CD4-positive, CD25-positive, alpha-beta regulatory T cell (primary cell): ENCODE measurements around the gene PFDN6. TPM values are rescaled to one million over a fixed set of nuclear protein-coding genes. Genes with fewer than 3 reads are reported as not detected.

Source experiments
- ATAC-seq, 2 donors: fragments of 150-1000 bp; cut with Tn5 transposase; one replicate each; pipeline ENCODE4 v1.10.0; 2021; ENCODE audit warnings: low read depth in 2 of 2, moderate number of reproducible peaks in 2 of 2, moderate library complexity in 1 of 2
- DNase-seq, 3 donors: peaks; one replicate each; pipeline versions ENCODE4 v3.0.0 to v3.0.0-alpha.2; 2012 to 2022; ENCODE audit warnings: mixed read lengths in 1 of 3
- H3K27ac ChIP-seq: one replicate; pipeline ENCODE4 v1.7.0; 2013; ENCODE audit warnings: mild to moderate bottlenecking, low read length; ENCODE audit not compliant: insufficient read depth, poor library complexity, severe bottlenecking
- H3K27me3 ChIP-seq: one replicate; pipeline ENCODE4 v1.7.0; 2013; ENCODE audit warnings: low read length; ENCODE audit not compliant: control insufficient read depth, insufficient read depth
- H3K36me3 ChIP-seq: one replicate; pipeline ENCODE4 v1.7.0; 2013; ENCODE audit warnings: mild to moderate bottlenecking, low read length, moderate library complexity; ENCODE audit not compliant: control insufficient read depth, insufficient read depth
- H3K4me1 ChIP-seq: 2 replicates; pipeline ENCODE4 v1.7.0; 2013; ENCODE audit warnings: mild to moderate bottlenecking, low read length; ENCODE audit not compliant: insufficient read depth, control insufficient read depth, poor library complexity, severe bottlenecking
- H3K4me3 ChIP-seq: one replicate; pipeline ENCODE4 v1.7.0; 2013; ENCODE audit warnings: low read depth, mild to moderate bottlenecking, low read length, moderate library complexity
- H3K9me3 ChIP-seq, 2 experiments: 1 replicate in 1 of 2; 2 replicates in 1 of 2; pipeline ENCODE4 v1.7.0; 2013; ENCODE audit warnings: low read length in 2 of 2, mild to moderate bottlenecking in 1 of 2, moderate library complexity in 1 of 2; ENCODE audit not compliant: control insufficient read depth in 2 of 2
- H3K27ac Mint-ChIP-seq, 3 donors: one replicate each; pipeline ENCODE4 v1.8.0; 2020 to 2022; ENCODE audit warnings: mild to moderate bottlenecking in 3 of 3, mixed read lengths in 3 of 3, moderate library complexity in 2 of 3
- H3K27me3 Mint-ChIP-seq: one replicate; pipeline ENCODE4 v1.8.0; 2022; ENCODE audit warnings: mild to moderate bottlenecking, mixed read lengths
- H3K36me3 Mint-ChIP-seq: one replicate; pipeline ENCODE4 v1.8.0; 2020; ENCODE audit warnings: mixed read lengths
- H3K4me1 Mint-ChIP-seq, 4 donors: one replicate each; pipeline ENCODE4 v1.8.0; 2020 to 2022; ENCODE audit warnings: mixed read lengths in 4 of 4, mild to moderate bottlenecking in 1 of 4
- H3K4me3 Mint-ChIP-seq, 4 donors: one replicate each; pipeline ENCODE4 v1.8.0; 2020 to 2022; ENCODE audit warnings: mild to moderate bottlenecking in 4 of 4, mixed read lengths in 4 of 4, moderate library complexity in 3 of 4
- H3K9me3 Mint-ChIP-seq, 7 donors: one replicate each; pipeline ENCODE4 v1.8.0; 2020 to 2022; ENCODE audit warnings: mixed read lengths in 7 of 7, mild to moderate bottlenecking in 3 of 7, moderate library complexity in 2 of 7
- polyA plus RNA-seq, 4 donors: library from polyadenylated mRNA; unstranded; fragments of 300-500 nt; fragmentation: Illumina TruSeq; gene quantifications; one replicate each; pipeline ENCODE4 v1.2.3, GENCODE V29; 2021
- total RNA-seq: library from RNA; stranded (reverse); gene quantifications from one replicate; pipeline ENCODE4 v1.2.3, GENCODE V29; 2022

PFDN6 gene
- total and polyA plus RNA-seq, 5 donors from 2014 or later = 20.0 to 47.0 (median 35.1) TPM

DNA sequence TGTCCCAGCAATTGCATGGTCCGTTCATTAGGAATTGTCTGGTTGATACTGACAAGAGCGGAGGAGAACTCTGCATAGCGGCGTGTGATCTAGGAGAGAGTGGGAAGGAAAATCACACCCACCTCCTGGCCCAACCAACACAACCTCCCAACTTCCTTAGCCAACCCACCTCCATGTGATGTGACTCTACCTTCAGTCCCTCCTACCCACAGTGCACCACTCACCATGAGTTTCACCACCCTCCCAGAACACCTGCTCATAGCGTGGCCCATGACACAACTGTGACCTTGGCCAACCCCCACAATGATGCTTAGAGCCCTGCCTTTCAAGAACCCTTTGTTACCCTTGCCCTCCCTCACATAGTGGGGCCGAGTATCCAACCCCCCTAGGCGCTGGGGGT, 25.4 kb upstream of the PFDN6 start:
- DNase-seq (no peak), ATAC-seq (no peak)
- H3K27ac ChIP-seq = no peak overlapping the region
- no peaks in the 10 kb centered on the region for H3K27me3 ChIP-seq
- H3K27me3 Mint-ChIP-seq = peaks cover 4% of the 10 kb centered on the region
- peaks cover 78% of the 10 kb centered on the region for H3K36me3 ChIP-seq
- H3K9me3 Mint-ChIP-seq = no peaks in the 10 kb centered on the region
- no peak overlapping the region for H3K27ac Mint-ChIP-seq
- peaks cover 51% of the 10 kb centered on the region for H3K36me3 Mint-ChIP-seq
- peaks cover 0 to 12% (median 4%) of the 10 kb centered on the region in 4 donors for H3K4me1 Mint-ChIP-seq
- peak overlapping the region in 1 of 4 donors; percentile 25 for H3K4me3 Mint-ChIP-seq
- no peaks in the 10 kb centered on the region for H3K9me3 ChIP-seq
- H3K4me1 ChIP-seq = no peaks in the 10 kb centered on the region
- no peak overlapping the region for H3K4me3 ChIP-seq

DNA sequence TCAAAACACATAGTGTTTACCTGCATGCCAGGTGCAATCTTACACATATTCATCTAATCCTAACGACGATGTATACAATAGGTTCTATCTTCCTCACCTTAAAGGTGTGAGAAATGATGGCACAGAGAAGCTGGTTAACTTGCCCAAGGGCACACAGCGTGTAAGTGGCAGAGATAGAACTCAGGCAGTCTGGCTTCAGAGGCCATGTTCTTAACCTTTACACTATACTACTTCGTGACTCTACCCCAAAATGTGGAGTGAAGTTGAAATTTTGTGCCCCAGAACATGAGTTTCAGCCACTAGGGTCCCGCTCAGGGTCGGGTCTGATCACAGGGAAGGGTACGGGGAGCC, 18.3 kb upstream of the PFDN6 start:
- Mint-ChIP-seq H3K36me3 (peaks cover 46% of the 10 kb centered on the region), H3K9me3 (no peaks in the 10 kb centered on the region), H3K27me3 (no peaks in the 10 kb centered on the region), H3K4me1 (peaks cover 5 to 61% (median 37%) of the 10 kb centered on the region in 4 donors), H3K27ac (peak overlapping the region; percentile 99 to 100 (median 100)), H3K4me3 (peak overlapping the region; percentile 94 to 100 (median 98))
- H3K27me3 ChIP-seq = no peaks in the 10 kb centered on the region
- H3K4me1 ChIP-seq = peaks cover 47% of the 10 kb centered on the region
- no peaks in the 10 kb centered on the region for H3K9me3 ChIP-seq
- peak overlapping the region; percentile 96 for H3K4me3 ChIP-seq
- peaks cover 59% of the 10 kb centered on the region for H3K36me3 ChIP-seq
- DNase-seq (no peak), ATAC-seq (peak in 1 of 2 donors; percentile 6)
- H3K27ac ChIP-seq = peak overlapping the region; percentile 90

DNA sequence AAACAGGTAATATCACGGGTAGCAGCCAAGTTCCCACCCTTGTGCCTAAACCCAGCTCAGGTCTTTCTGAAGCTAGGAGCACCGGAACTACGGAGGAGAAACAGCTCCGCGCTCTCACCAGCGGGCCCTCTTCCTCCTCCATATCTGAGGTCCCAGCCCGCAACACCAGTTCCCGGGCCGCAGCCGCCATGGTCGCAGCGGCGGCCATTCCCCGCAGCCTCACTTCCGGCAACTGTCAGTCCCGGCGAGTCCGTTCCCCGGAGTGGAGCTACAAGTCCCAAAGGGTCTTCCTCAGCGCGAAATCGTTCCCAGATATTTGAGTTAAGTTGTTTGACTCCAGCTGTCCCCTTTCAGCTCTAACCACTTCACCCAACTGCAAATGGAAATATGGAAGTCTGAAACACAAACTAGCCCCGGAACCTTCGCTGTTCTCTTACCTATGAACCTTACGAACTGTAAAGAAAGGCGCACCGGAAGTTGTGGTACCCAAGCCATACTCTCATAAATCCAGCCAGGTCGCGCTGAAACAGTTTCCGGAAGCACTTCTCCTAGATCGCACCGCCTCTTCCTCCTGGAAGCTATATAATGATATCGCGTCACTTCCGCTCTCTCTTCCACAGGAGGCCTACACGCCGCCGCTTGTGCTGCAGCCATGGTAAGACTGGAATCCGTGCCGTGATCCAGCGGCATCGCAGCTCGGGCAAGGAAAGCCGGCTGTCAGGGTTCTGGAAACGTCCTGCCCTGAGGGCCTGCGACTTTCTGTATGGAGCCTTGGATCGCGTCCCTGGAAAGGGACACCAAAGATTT, 17.7 kb upstream of the PFDN6 start, which contains the start of the genes RPS18 and VPS52:
Gene RPS18, plus strand, starts transcription at position 608 of the 807 bp plus-strand sequence. Its CDS starts 45 bp downstream, at position 653.
Gene VPS52, minus strand, starts transcription at position 409 of the 807 bp plus-strand sequence. Its CDS starts 201 bp downstream, at position 208.
- ATAC-seq (peak; percentile 86 to 91), DNase-seq (peak; percentile 90 to 99 (median 95))
- Histone ChIP-seq H3K27me3 (no peaks in the 10 kb centered on the region), H3K4me3 (peak within 1 kb of the TSS; percentile 96), H3K9me3 (no peaks in the 10 kb centered on the region), H3K36me3 (peaks cover 54% of the 10 kb centered on the region), H3K27ac (peak within 1 kb of the TSS; percentile 90), H3K4me1 (peaks cover 53% of the 10 kb centered on the region)
- Mint-ChIP-seq H3K27ac (peak within 1 kb of the TSS; percentile 99 to 100 (median 100)), H3K36me3 (peaks cover 42% of the 10 kb centered on the region), H3K27me3 (no peaks in the 10 kb centered on the region), H3K4me1 (peaks cover 5 to 67% (median 39%) of the 10 kb centered on the region in 4 donors), H3K9me3 (no peaks in the 10 kb centered on the region), H3K4me3 (peak within 1 kb of the TSS; percentile 94 to 100 (median 98))

DNA sequence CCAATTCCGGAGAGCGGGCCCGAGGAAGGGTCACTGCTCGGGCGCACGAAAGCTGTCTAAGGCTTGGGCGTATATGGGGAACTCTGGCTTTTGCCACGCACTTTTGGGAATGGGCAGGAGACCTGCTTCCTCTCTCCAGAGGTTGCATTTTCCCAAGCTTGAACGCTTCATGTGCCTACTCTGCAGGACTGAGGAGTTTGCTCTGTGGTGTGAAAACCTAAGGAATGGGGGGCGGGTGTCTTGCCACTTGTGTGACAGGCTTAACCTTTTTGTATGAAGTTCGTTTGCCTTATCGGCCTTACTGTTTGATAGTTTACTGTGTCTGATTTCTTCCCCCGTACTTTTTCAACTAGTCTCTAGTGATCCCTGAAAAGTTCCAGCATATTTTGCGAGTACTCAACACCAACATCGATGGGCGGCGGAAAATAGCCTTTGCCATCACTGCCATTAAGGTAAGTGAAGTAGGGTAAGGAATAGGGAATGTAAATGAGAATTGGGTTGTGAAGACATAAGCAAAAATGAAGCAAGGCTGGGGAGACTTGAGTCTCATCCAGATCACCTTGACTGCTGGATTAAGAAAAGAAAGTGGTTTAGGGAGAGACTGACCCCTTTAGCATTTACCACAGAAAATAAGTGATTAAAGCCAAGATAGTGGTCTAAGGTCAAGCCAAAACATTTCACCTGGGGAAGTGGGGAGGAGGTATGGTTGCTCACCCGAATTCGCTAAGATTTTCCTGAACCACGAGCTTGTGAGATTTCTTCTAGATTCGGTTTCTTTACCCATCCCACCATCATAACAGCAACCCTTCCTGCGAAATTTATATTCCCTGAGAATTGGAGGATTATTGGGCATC, 16.9 kb upstream of the PFDN6 start:
- ATAC-seq (no peak), DNase-seq (no peak)
- H3K4me1 ChIP-seq = peaks cover 58% of the 10 kb centered on the region
- Mint-ChIP-seq H3K36me3 (peaks cover 36% of the 10 kb centered on the region), H3K27me3 (no peaks in the 10 kb centered on the region), H3K4me1 (peaks cover 5 to 68% (median 39%) of the 10 kb centered on the region in 4 donors), H3K27ac (peak overlapping the region; percentile 99 to 100 (median 100)), H3K9me3 (no peaks in the 10 kb centered on the region), H3K4me3 (peak overlapping the region; percentile 94 to 100 (median 98))
- peak overlapping the region; percentile 90 for H3K27ac ChIP-seq
- no peaks in the 10 kb centered on the region for H3K27me3 ChIP-seq
- peaks cover 46% of the 10 kb centered on the region for H3K36me3 ChIP-seq
- H3K9me3 ChIP-seq = no peaks in the 10 kb centered on the region
- peak overlapping the region; percentile 96 for H3K4me3 ChIP-seq

DNA sequence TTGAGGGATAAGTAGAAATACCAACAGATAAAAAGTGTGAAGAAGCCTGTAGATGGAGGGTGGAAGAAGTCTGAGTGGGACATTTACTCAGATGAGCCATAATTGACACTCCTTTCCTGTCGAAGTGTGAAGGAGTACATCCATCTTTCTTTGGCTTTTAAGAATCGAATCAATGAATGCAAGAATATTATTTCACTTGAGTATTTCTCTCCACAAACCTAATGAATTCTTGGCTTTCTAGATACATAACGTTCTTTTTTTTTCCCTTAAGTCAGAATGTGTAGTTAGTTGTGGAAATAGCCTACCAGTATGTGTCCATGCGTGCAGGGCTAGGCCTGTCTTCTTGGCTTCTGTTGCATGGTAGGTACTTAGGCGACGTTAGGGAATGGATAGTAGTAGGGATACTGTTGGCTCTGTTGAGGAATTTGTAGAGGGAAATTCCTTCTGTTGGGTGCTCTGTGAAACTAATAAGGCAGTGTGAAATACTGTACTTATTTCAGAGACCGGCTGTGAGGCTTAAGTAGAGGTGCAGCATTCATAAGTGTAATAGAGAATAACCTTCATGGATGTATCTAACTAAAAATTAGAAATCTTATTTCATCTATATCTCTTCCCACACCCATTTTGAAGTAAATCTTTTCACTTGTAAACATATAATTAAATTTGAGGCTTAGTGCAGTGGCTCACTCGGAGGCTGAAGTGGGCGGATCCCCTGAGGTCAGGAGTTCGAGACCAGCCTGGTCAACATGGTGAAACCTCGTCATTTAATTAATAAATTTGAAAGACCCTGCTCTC, 16.1 kb upstream of the PFDN6 start:
- no peak for DNase-seq
- H3K36me3 Mint-ChIP-seq = peaks cover 29% of the 10 kb centered on the region
- H3K4me3 Mint-ChIP-seq = peak overlapping the region; percentile 94 to 100 (median 98)
- H3K9me3 ChIP-seq = no peaks in the 10 kb centered on the region
- H3K27ac ChIP-seq = peak overlapping the region; percentile 90
- no peaks in the 10 kb centered on the region for H3K27me3 ChIP-seq
- peak overlapping the region; percentile 96 for H3K4me3 ChIP-seq
- H3K27me3 Mint-ChIP-seq = no peaks in the 10 kb centered on the region
- no peak for ATAC-seq
- no peaks in the 10 kb centered on the region for H3K9me3 Mint-ChIP-seq
- H3K27ac Mint-ChIP-seq = peak overlapping the region; percentile 44 to 100 (median 99)
- H3K36me3 ChIP-seq = peaks cover 37% of the 10 kb centered on the region
- peaks cover 67% of the 10 kb centered on the region for H3K4me1 ChIP-seq
- H3K4me1 Mint-ChIP-seq = peaks cover 5 to 77% (median 40%) of the 10 kb centered on the region in 4 donors

DNA sequence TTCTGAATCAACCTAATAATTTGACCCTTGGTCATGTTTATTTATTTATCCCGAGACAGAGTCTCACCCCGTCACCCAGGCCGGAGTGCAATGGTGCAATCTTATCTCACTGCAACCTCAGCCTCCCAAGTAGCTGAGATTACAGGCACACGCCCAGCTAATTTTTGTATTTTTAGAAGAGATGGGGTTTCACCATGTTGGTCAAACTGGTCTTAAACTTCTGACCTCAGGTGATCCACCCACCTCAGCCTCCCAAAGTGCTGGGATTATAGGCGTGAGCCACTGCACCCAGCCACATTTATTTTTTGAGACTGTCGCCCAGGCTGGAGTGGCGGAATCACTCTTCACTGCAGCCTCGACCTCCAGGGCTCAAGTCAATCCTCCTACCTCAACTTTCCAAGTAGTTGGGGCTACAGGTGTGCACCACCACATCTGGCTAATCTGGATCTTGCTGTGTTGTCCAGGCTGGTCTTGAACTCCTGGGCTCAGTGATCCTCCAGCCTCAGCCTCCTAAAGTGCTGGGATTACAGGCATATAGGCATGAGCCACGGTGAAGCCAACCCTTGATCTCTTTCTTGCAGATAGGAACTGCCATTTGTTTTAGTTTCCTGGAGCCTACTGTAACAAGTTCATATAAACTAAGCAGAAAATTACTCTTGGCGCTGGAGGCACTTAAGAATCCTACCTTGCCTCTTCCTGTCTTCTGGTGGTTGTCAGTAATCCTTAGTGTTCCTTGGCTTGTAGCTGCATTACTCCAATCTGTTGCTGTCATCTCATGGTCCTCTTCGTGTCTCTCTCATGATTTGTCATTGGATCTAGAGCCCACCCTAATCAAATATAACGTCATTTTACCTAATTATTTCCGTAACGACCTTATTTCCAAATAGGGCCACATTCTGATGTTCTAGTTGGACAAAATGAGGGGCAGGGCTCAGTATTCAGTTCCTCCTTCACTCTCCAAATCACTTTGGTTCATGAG, 15.2 kb upstream of the PFDN6 start:
- H3K36me3 Mint-ChIP-seq = peaks cover 21% of the 10 kb centered on the region
- no peaks in the 10 kb centered on the region for H3K9me3 ChIP-seq
- peak overlapping the region; percentile 94 to 100 (median 98) for H3K4me3 Mint-ChIP-seq
- H3K36me3 ChIP-seq = peaks cover 31% of the 10 kb centered on the region
- H3K4me3 ChIP-seq = peak overlapping the region; percentile 96
- DNase-seq = no peak
- no peaks in the 10 kb centered on the region for H3K27me3 Mint-ChIP-seq
- peaks cover 5 to 85% (median 42%) of the 10 kb centered on the region in 4 donors for H3K4me1 Mint-ChIP-seq
- H3K27me3 ChIP-seq = no peaks in the 10 kb centered on the region
- H3K27ac Mint-ChIP-seq = peak overlapping the region; percentile 72 to 99 (median 91)
- H3K27ac ChIP-seq = peak overlapping the region; percentile 90
- H3K9me3 Mint-ChIP-seq = no peaks in the 10 kb centered on the region
- peaks cover 75% of the 10 kb centered on the region for H3K4me1 ChIP-seq
- no peak for ATAC-seq
